Ammon's horn (tissue), 1 donor: Measurements from ENCODE around the gene CDK2.

Experiments
- DNase-seq: peaks from one replicate; pipeline ENCODE4 v3.0.0-alpha.2; 2016; ENCODE audit warnings: low spot score

The CDK2 gene

GRCh38 chr12:55938826-55939501, 27.7 kb upstream of the CDK2 start:
- no peak for DNase-seq

GRCh38 chr12:55940065-55940732, 26.4 kb upstream of the CDK2 start:
- DNase-seq: peak; percentile 93

DNA sequence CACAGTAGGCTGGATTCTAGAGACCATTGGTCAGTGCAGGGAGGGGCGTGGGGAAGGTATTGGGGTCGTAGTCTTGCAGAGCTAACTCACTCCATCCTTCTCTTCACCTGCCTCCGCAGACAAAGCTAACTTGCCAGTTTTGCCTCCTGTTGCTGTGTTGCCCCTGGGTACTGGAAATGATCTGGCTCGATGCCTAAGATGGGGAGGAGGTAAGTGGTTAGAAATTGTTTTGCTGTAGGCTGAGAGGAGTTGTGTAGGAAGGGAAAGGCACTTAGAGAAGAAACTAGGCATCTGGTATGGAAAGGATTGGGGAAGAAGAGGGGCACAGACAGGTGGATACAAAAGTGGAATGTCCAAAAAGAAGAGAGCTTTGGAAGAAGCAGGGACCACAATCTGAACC, 24.6 kb upstream of the CDK2 start:
- DNase-seq: no peak

GRCh38 chr12:55942577-55943136, 24.0 kb upstream of the CDK2 start:
- DNase-seq: no peak

DNA sequence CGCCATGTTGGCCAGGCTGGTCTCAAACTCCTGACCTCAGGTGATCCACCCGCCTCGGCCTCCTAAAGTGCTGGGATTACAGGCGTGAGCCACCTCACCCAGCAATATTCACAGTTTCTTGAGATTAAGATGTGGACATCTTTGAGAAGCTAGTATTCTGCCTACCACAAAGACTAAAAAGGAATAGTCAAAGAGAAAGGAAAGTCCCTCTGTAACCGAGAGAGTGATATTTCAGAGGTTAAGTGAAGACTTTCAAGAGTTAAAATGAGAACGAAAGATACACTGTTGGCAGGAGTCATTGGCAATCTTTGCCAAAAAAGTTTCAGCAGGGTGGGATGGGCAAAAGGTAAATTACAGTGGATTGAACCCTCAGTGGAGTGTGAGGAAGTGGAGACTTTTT, 20.1 kb upstream of the CDK2 start:
- DNase-seq: no peak

GRCh38 chr12:55955344-55955743, 11.3 kb upstream of the CDK2 start:
- DNase-seq: no peak

DNA sequence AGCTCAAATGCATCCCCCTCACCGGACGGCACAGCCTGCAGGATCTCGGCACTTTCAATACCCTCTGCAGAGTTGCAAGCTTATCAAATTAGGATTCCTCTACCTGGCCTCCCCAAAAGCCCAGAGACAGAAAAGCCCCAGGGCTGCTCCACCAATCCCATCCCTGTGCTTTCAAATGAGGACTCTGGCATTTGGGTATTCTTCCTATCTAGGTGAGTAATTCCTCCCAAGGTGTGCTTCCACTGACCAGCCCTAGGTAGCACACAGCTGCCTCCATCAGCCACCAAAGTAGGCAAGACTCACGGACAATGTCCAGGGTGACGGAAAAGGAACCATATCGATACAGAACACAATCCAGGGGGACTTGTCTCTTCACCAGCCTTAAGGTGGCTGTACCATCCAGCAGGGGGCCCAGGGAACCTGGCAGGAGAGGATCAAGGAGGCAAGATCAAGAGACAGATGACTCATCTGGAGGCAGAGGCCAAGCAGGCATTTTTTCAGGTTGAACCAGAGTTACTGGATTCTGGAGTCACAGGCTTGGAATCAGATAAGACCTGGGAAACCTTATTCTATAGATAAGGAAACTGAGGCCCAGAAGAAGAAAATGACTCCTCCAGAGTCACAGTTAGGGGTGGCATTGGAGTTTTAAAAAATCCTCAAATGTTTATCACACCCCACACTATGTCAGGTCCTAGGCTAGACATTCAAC, 10.7 kb upstream of the CDK2 start:
- no peak for DNase-seq

DNA sequence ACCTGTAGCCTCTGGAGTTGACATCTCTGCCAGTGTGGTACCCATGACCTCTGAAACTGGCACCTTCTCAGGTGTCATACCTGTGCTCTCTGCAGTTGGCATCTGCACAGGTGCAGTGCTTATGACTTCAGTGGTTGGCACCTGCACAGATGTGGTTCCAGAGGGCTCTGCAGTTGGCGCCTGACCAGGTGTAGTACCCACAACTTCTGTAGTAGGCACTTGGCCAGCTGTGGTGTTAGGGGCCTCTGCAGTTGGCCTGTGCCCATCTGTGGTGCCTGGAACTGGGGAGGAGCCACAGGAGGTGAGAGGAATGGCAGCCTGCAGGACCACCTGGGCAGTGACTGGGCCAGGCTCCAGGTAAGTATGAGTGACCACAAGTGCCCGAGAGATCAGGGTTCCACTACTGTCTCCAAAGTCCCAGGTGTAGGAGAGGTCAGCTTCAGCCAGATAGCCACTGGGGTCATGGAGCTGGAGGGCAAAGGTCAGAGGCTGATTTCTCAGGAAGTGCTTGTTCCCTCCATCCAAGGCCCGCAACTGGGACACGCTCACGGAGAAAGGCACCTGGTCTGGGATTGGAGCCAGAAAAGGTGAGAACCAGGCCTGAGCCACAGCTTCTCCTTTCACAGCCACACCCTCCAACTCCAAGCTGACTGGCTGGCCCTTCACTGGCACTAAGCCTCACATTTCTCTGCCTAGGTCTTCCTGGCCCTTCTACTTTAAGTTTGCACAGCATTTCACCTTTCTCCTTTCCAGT, 9.3 kb upstream of the CDK2 start:
- no peak for DNase-seq

- no peak for DNase-seq
Observed at GRCh38 chr12:55963760-55964159, 2.9 kb upstream of the CDK2 start.

GRCh38 chr12:55965240-55965639, 1.4 kb upstream of the CDK2 start:
- no peak for DNase-seq

GRCh38 chr12:55965941-55966407, 656 bp upstream of the CDK2 start, which contains the start of gene PMEL:
Gene PMEL, minus strand, starts transcription at chr12:55966042. Its CDS starts 31 bp downstream, at chr12:55966011.
- DNase-seq: no peak

DNA sequence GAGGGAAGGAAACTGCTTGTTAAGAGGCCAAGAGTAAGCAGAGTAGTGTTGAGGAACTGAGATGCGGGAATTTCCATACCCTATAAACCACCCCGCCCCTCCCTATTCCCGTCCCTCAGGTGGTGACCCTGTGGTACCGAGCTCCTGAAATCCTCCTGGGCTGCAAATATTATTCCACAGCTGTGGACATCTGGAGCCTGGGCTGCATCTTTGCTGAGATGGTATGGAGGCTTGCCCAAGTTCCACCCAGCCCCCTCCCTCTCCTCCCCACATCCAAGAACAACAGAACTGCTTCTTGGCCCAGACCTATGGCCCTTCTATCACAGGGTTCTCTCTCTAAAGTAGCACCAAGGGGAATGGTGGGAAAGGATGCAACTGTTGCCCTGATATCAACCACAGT, 2.7 kb downstream of the CDK2 start:
- DNase-seq: no peak

DNA sequence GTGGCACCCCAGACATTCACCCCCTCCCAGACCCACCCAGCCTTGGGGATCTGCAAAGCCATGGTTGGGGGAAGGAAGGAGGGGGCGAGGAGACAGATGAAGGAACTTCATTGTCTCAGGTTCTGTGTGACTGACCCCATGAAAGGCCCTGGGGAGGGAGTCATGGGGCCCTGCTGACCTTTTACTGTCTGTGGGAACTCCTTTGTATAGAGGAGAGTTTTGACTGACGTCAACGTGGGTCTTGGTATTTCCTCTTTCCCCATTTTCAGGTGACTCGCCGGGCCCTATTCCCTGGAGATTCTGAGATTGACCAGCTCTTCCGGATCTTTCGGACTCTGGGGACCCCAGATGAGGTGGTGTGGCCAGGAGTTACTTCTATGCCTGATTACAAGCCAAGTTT, 4.1 kb downstream of the CDK2 start:
- DNase-seq: no peak

GRCh38 chr12:55972042-55972441, 5.4 kb downstream of the CDK2 start:
- no peak for DNase-seq

GRCh38 chr12:55972456-55972855, 5.8 kb downstream of the CDK2 start:
- no peak for DNase-seq

GRCh38 chr12:55972911-55973598, 6.4 kb downstream of the CDK2 start:
- peak; percentile 20 for DNase-seq

GRCh38 chr12:55973599-55974307, 7.1 kb downstream of the CDK2 start, which contains the start of gene RAB5B:
Gene RAB5B, plus strand, starts transcription at chr12:55974078. Its CDS starts 12,883 bp downstream, at chr12:55986961.
- DNase-seq: peak; percentile 100

- peak; percentile 54 for DNase-seq
Observed at GRCh38 chr12:55974308-55974730, 7.7 kb downstream of the CDK2 start.

GRCh38 chr12:55978393-55978792, 11.8 kb downstream of the CDK2 start:
- no peak for DNase-seq

- DNase-seq: no peak
Observed at GRCh38 chr12:55979069-55979468, 12.4 kb downstream of the CDK2 start.
